Prostate gland (tissue), 2 donors: ENCODE measurements around the gene C1QA. TPM values are rescaled to one million over a fixed set of nuclear protein-coding genes. Genes with fewer than 3 reads are reported as not detected.

ENCODE experiments used
- DNase-seq: peaks from one replicate; pipeline ENCODE4 v3.0.0-alpha.2; 2019; ENCODE audit warnings: low spot score
- H3K27ac ChIP-seq, 2 donors: fragments of 200-600 bp; sonication (generic); 2 replicates each; pipeline ENCODE4 v1.5.1; 2017 to 2019
- H3K27me3 ChIP-seq: fragments of 200-600 bp; sonication (generic); replicated peaks from 2 replicates; pipeline ENCODE4 v1.5.1; 2019; ENCODE audit not compliant: insufficient read depth
- H3K36me3 ChIP-seq, 2 donors: fragments of 200-600 bp; sonication (generic); 1 replicate in 1 of 2; 2 replicates in 1 of 2; pipeline versions ENCODE4 v1.5.1 to v1.8.1; 2017 to 2019
- H3K4me1 ChIP-seq: fragments of 200-600 bp; sonication (generic); replicated peaks from 2 replicates; pipeline ENCODE4 v1.5.1; 2019
- H3K4me3 ChIP-seq, 2 donors: fragments of 200-600 bp; sonication (generic); 2 replicates each; pipeline ENCODE4 v1.5.1; 2017 to 2019
- H3K9me3 ChIP-seq: fragments of 200-600 bp; sonication (generic); 2 replicates; pipeline ENCODE4 v1.5.1; 2017
- CTCF ChIP-seq, 4 experiments: fragments of 200-600 bp in 2 of 4; fragments of 450-650 bp in 2 of 4; sonication (generic) in 2 of 4; IDR thresholded peaks; 1 replicate in 3 of 4; 2 replicates in 1 of 4; pipeline ENCODE4 v1.5.1; 2016 to 2019; ENCODE audit warnings: antibody characterized with exemption in 4 of 4, mild to moderate bottlenecking in 2 of 4, moderate library complexity in 2 of 4
- POLR2A ChIP-seq: fragments of 450-650 bp; IDR thresholded peaks from one replicate; pipeline ENCODE4 v1.6.1; 2016; ENCODE audit warnings: antibody characterized with exemption, mild to moderate bottlenecking
- POLR2AphosphoS5 ChIP-seq: sonication (generic); formaldehyde crosslinking; IDR thresholded peaks from one replicate; pipeline ENCODE4 v1.6.1; 2017; ENCODE audit warnings: antibody characterized with exemption
- WGBS: methylation state at CpG from one replicate; pipeline ENCODE4 v1.1.5; 2018; 5-methylcytosine and 5-hydroxymethylcytosine counted together
- intact Hi-C: fragments of 100-400 bp; cut with DNase I; formaldehyde crosslinking; loops from one replicate; pipeline ENCODE4 v1.14.2; 2022
- total RNA-seq, 2 donors: library from RNA; depleted of rRNA; stranded (reverse); fragments of >200 nt; gene quantifications; one replicate each; pipeline ENCODE4 v1.1.0, GENCODE V29; 2016

C1QA gene
- total RNA-seq, 2 donors from 2014 or later = 47.6 to 83.7 TPM

GRCh38 chr1:22597996-22598395 is 38.4 kb upstream of the C1QA start:
- H3K36me3 ChIP-seq = no peaks in the 10 kb centered on the region
- WGBS = 78% methylated on average over 8 of the region's 8 CpGs
- intact Hi-C loops = no loop called here
- no peaks in the 10 kb centered on the region for H3K4me1 ChIP-seq
- DNase-seq = no peak
- no peak overlapping the region for H3K27ac ChIP-seq
- no peak overlapping the region for H3K4me3 ChIP-seq
- H3K27me3 ChIP-seq = peaks cover 13% of the 10 kb centered on the region
- no peaks in the 10 kb centered on the region for H3K9me3 ChIP-seq
- TF ChIP-seq POLR2A (no peak), POLR2AphosphoS5 (no peak), CTCF (IDR thresholded peaks at IDR 0.05) (no peak)

GRCh38 chr1:22598736-22599135 is 37.7 kb upstream of the C1QA start:
- TF ChIP-seq CTCF (IDR thresholded peaks at IDR 0.05) (no peak), POLR2AphosphoS5 (no peak), POLR2A (no peak)
- 78% methylated on average over 22 of the region's 24 CpGs for WGBS
- H3K27ac ChIP-seq = no peak overlapping the region
- no peak overlapping the region for H3K4me3 ChIP-seq
- H3K27me3 ChIP-seq = peaks cover 7% of the 10 kb centered on the region
- no peak for DNase-seq
- intact Hi-C loops = no loop called here
- H3K9me3 ChIP-seq = no peaks in the 10 kb centered on the region
- no peaks in the 10 kb centered on the region for H3K36me3 ChIP-seq
- H3K4me1 ChIP-seq = no peaks in the 10 kb centered on the region

GRCh38 chr1:22600071-22600816 is 36.2 kb upstream of the C1QA start:
- Histone ChIP-seq H3K4me3 (no peak overlapping the region), H3K9me3 (no peaks in the 10 kb centered on the region), H3K4me1 (no peaks in the 10 kb centered on the region), H3K27me3 (no peaks in the 10 kb centered on the region), H3K36me3 (no peaks in the 10 kb centered on the region), H3K27ac (no peak overlapping the region)
- intact Hi-C loops = no loop called here
- no peak for DNase-seq
- 36% methylated on average over 18 of the region's 22 CpGs for WGBS
- no peak for TF ChIP-seq POLR2A
- TF ChIP-seq POLR2AphosphoS5 = no peak
- no peak for TF ChIP-seq CTCF (IDR thresholded peaks at IDR 0.05)

- intact Hi-C loops = no loop called here
- WGBS = 79% methylated on average over 39 of the region's 39 CpGs
- DNase-seq = no peak
- no peaks in the 10 kb centered on the region for H3K9me3 ChIP-seq
- no peak overlapping the region for H3K27ac ChIP-seq
- no peaks in the 10 kb centered on the region for H3K4me1 ChIP-seq
- H3K36me3 ChIP-seq = no peaks in the 10 kb centered on the region
- no peak overlapping the region for H3K4me3 ChIP-seq
- TF ChIP-seq CTCF (IDR thresholded peaks at IDR 0.05) = no peak
- TF ChIP-seq POLR2A = no peak
- no peak for TF ChIP-seq POLR2AphosphoS5
- H3K27me3 ChIP-seq = no peaks in the 10 kb centered on the region
These were observed 35.4 kb upstream of the C1QA start for GRCh38 chr1:22600817-22601605.

- TF ChIP-seq POLR2A = no peak
- intact Hi-C loops = no loop called here
- Histone ChIP-seq H3K4me3 (no peak overlapping the region), H3K36me3 (no peaks in the 10 kb centered on the region), H3K27ac (no peak overlapping the region), H3K4me1 (no peaks in the 10 kb centered on the region), H3K27me3 (no peaks in the 10 kb centered on the region), H3K9me3 (no peaks in the 10 kb centered on the region)
- 92% methylated on average over 10 of the region's 12 CpGs for WGBS
- no peak for DNase-seq
These were observed 34.8 kb upstream of the C1QA start for GRCh38 chr1:22601610-22602009.
